SU-DHL-6 (cell line): ENCODE data around the gene LPIN3.
"Not testable (repeated sequence)": the region's sequence is repeated elsewhere in the genome, so short reads cannot be mapped to it uniquely, and the experiment has no call there.

Source experiments
- H2AFZ ChIP-seq: fragments of 200-600 bp; sonication (generic); 2 replicates; pipeline ENCODE4 v1.6.1; 2014; ENCODE audit warnings: low read depth, mild to moderate bottlenecking, moderate library complexity, mixed read lengths, antibody characterized with exemption, low read length; ENCODE audit not compliant: severe bottlenecking
- H3F3A ChIP-seq: fragments of 200-600 bp; shearing (Covaris generic); 2 replicates; pipeline ENCODE4 v1.6.0; 2016; ENCODE audit warnings: antibody characterized with exemption, mild to moderate bottlenecking; ENCODE audit not compliant: insufficient read depth
- H3K27ac ChIP-seq: fragments of 200-600 bp; sonication (generic); 2 replicates; pipeline ENCODE4 v1.5.1; 2016; ENCODE audit warnings: low read depth, mild to moderate bottlenecking, low read length, moderate library complexity, mixed read lengths
- H3K27me3 ChIP-seq: fragments of 200-600 bp; sonication (generic), shearing (Covaris generic); 2 replicates; pipeline ENCODE4 v1.6.0; 2014; ENCODE audit warnings: mild to moderate bottlenecking, low read length
- H3K36me3 ChIP-seq: fragments of 200-600 bp; sonication (generic); 2 replicates; pipeline ENCODE4 v1.6.1; 2014; ENCODE audit warnings: mild to moderate bottlenecking, low read length, mixed read lengths
- H3K4me2 ChIP-seq: fragments of 300-600, 200-600 bp; shearing (Covaris generic), sonication (generic); 2 replicates; pipeline ENCODE4 v1.6.0; 2014; ENCODE audit warnings: low read length, low read depth, mild to moderate bottlenecking; ENCODE audit not compliant: poor library complexity, severe bottlenecking
- H3K4me3 ChIP-seq: fragments of 200-600 bp; sonication (generic); 2 replicates; pipeline ENCODE4 v1.5.1; 2014; ENCODE audit warnings: antibody characterized with exemption, low read length, mild to moderate bottlenecking, mixed read lengths; ENCODE audit not compliant: insufficient read depth, poor library complexity, severe bottlenecking
- H3K79me2 ChIP-seq: fragments of 200-600 bp; sonication (generic); 2 replicates; pipeline ENCODE4 v1.6.1; 2014; ENCODE audit warnings: mild to moderate bottlenecking, low read length, moderate library complexity; ENCODE audit not compliant: insufficient read depth
- H3K9ac ChIP-seq: fragments of 200-600 bp; sonication (generic); 2 replicates; pipeline ENCODE4 v1.7.0; 2014; ENCODE audit warnings: mild to moderate bottlenecking, low read length
- H3K9me2 ChIP-seq: fragments of 200-600 bp; sonication (generic); replicated peaks from 2 replicates; pipeline ENCODE4 v1.6.1; 2014; ENCODE audit warnings: low read length; ENCODE audit not compliant: insufficient read depth
- H3K9me3 ChIP-seq: fragments of 200-600 bp; sonication (generic); 2 replicates; pipeline ENCODE4 v1.6.1; 2014; ENCODE audit warnings: low read length, mixed read lengths; ENCODE audit not compliant: insufficient read depth
- H4K20me1 ChIP-seq: fragments of 200-600 bp; sonication (generic); 2 replicates; pipeline ENCODE4 v1.6.1; 2014; ENCODE audit warnings: low read depth, mild to moderate bottlenecking, antibody characterized with exemption, low read length, moderate library complexity, mixed read lengths
- CTCF ChIP-seq: fragments of 200-600 bp; sonication (generic); IDR thresholded peaks from one replicate; pipeline ENCODE4 v1.5.1; 2017; ENCODE audit warnings: antibody characterized with exemption, mild to moderate bottlenecking, low read length, moderate library complexity; ENCODE audit not compliant: insufficient read depth, poor library complexity, severe bottlenecking
- EZH2phosphoT487 ChIP-seq: fragments of 200-600 bp; sonication (generic), shearing (Covaris generic); conservative IDR thresholded peaks from 2 replicates; pipeline ENCODE4 v1.6.1; 2018; ENCODE audit warnings: mild to moderate bottlenecking, antibody characterized with exemption, low read length, moderate library complexity, mixed read lengths

The LPIN3 gene

GRCh38 chr20:41308290-41308711, 32.3 kb upstream of the LPIN3 start:
- Histone ChIP-seq H3K4me2 (no peak overlapping the region), H3K79me2 (peaks cover 8% of the 10 kb centered on the region; the same call in 1 of the 2 replicates), H3K9me2 (no peaks in the 10 kb centered on the region), H3K9ac (no peak overlapping the region), H2AFZ (no peak overlapping the region), H3K36me3 (no peaks in the 10 kb centered on the region), H3K4me3 (no peak overlapping the region), H3K9me3 (no peaks in the 10 kb centered on the region), H3F3A (no peaks in the 10 kb centered on the region), H3K27me3 (no peaks in the 10 kb centered on the region), H3K27ac (no peak overlapping the region), H4K20me1 (no peaks in the 10 kb centered on the region)
- no peak for TF ChIP-seq EZH2phosphoT487
- TF ChIP-seq CTCF, result no peak

GRCh38 chr20:41308726-41309413, 31.8 kb upstream of the LPIN3 start:
- Histone ChIP-seq H3K4me3 (no peak overlapping the region), H2AFZ (no peak overlapping the region), H3K9ac (no peak overlapping the region), H3K27me3 (no peaks in the 10 kb centered on the region), H4K20me1 (no peaks in the 10 kb centered on the region), H3K9me3 (no peaks in the 10 kb centered on the region), H3F3A (no peaks in the 10 kb centered on the region), H3K36me3 (no peaks in the 10 kb centered on the region), H3K27ac (no peak overlapping the region), H3K9me2 (no peaks in the 10 kb centered on the region), H3K79me2 (peaks cover 8% of the 10 kb centered on the region; the same call in 1 of the 2 replicates), H3K4me2 (no peak overlapping the region)
- TF ChIP-seq EZH2phosphoT487 (no peak), CTCF (no peak)

GRCh38 chr20:41309817-41310216, 30.8 kb upstream of the LPIN3 start:
- Histone ChIP-seq H3K27ac (no peak overlapping the region), H3K9me2 (no peaks in the 10 kb centered on the region), H3K4me2 (no peak overlapping the region), H3K9ac (no peak overlapping the region), H2AFZ (no peak overlapping the region), H3K9me3 (no peaks in the 10 kb centered on the region), H3K79me2 (peaks cover 5% of the 10 kb centered on the region; the same call in 1 of the 2 replicates), H3F3A (no peaks in the 10 kb centered on the region), H3K36me3 (no peaks in the 10 kb centered on the region), H3K27me3 (no peaks in the 10 kb centered on the region), H3K4me3 (no peak overlapping the region), H4K20me1 (no peaks in the 10 kb centered on the region)
- no peak for TF ChIP-seq EZH2phosphoT487
- no peak for TF ChIP-seq CTCF

- H3K9me3 ChIP-seq, H3K79me2 ChIP-seq: not testable (repeated sequence)
- H3F3A ChIP-seq, result peaks cover 11% of the 10 kb centered on the region; the same call in 1 of the 2 replicates
Measured at GRCh38 chr20:41312009-41312408, 28.6 kb upstream of the LPIN3 start.

More at GRCh38 chr20:41312009-41312408, 28.6 kb upstream of the LPIN3 start:
- H4K20me1 ChIP-seq, H3K27ac ChIP-seq, H3K27me3 ChIP-seq, H3K9me2 ChIP-seq, H3K4me3 ChIP-seq, H3K4me2 ChIP-seq, H3K36me3 ChIP-seq, H3K9ac ChIP-seq, H2AFZ ChIP-seq: not testable (repeated sequence)
